A673 (cell line): ENCODE results near the gene CLNK. TPM values are rescaled to one million over a fixed set of nuclear protein-coding genes. Genes with fewer than 3 reads are reported as not detected.

ENCODE experiments used
- BruUV-seq: library from RNA; stranded (reverse); fragments of 400-500 nt; replicated peaks from 2 replicates; lab custom pipeline; 2021; lab: Mats Ljungman, UMichigan
- CTCF ChIA-PET: fragments of 300-600 bp; sonication (Branson Sonifier 250); formaldehyde crosslinking; loops from one replicate; lab custom pipeline; 2022; ENCODE audit warnings: antibody characterized with exemption; lab: Charles Lee
- POLR2A ChIA-PET: fragments of 300-600 bp; sonication (Branson Sonifier 250); formaldehyde crosslinking; loops from one replicate; lab custom pipeline; 2022; ENCODE audit warnings: antibody characterized with exemption; ENCODE audit not compliant: low non-redundant PET; lab: Charles Lee
- DNase-seq: peaks from one replicate; pipeline ENCODE4 v3.0.0-alpha.2; 2015; ENCODE audit warnings: low spot score
- H3K27ac ChIP-seq: fragments of 200-600 bp; sonication (generic); 2 replicates; pipeline ENCODE4 v1.5.1; 2016; ENCODE audit warnings: mixed run types, low read depth, mild to moderate bottlenecking, mixed read lengths, antibody characterized with exemption, low read length; ENCODE audit not compliant: poor library complexity, severe bottlenecking
- H3K27me3 ChIP-seq: fragments of 200-600 bp; sonication (generic); replicated peaks from 2 replicates; pipeline ENCODE4 v1.6.1; 2017; ENCODE audit warnings: mixed run types, low read depth, mild to moderate bottlenecking, mixed read lengths, antibody characterized with exemption, low read length; ENCODE audit not compliant: insufficient read depth, poor library complexity
- H3K36me3 ChIP-seq: fragments of 200-600 bp; sonication (generic); 2 replicates; pipeline ENCODE4 v1.6.1; 2016; ENCODE audit warnings: mixed run types, mild to moderate bottlenecking, mixed read lengths, antibody characterized with exemption, low read length; ENCODE audit not compliant: insufficient read depth, poor library complexity, severe bottlenecking
- H3K4me1 ChIP-seq: fragments of 200-600 bp; sonication (generic); 2 replicates; pipeline ENCODE4 v1.6.1; 2017; ENCODE audit warnings: mixed run types, mild to moderate bottlenecking, mixed read lengths, antibody characterized with exemption, low read length; ENCODE audit not compliant: insufficient read depth, poor library complexity, severe bottlenecking
- H3K4me3 ChIP-seq: fragments of 200-600 bp; sonication (generic); 2 replicates; pipeline ENCODE4 v1.5.1; 2016; ENCODE audit warnings: low read depth, mixed run types, mild to moderate bottlenecking, mixed read lengths, low read length; ENCODE audit not compliant: poor library complexity, severe bottlenecking
- H3K9me3 ChIP-seq: fragments of 200-600 bp; sonication (generic); 2 replicates; pipeline ENCODE4 v1.6.1; 2016; ENCODE audit warnings: mixed run types, low read depth, mild to moderate bottlenecking, mixed read lengths, antibody characterized with exemption, low read length; ENCODE audit not compliant: poor library complexity, severe bottlenecking
- CTCF ChIP-seq: fragments of 300-800, 200-600 bp; sonication (generic); conservative IDR thresholded peaks from 2 replicates; pipeline ENCODE4 v1.5.1; 2017; ENCODE audit warnings: low read depth, mild to moderate bottlenecking, antibody characterized with exemption, low read length, moderate library complexity, mixed read lengths
- EZH2 ChIP-seq: fragments of 200-600 bp; sonication (generic); IDR thresholded peaks from 2 replicates; pipeline ENCODE4 v1.6.1; 2017; ENCODE audit warnings: borderline replicate concordance, low read depth, mild to moderate bottlenecking, mixed read lengths, antibody characterized with exemption, low read length; ENCODE audit not compliant: poor library complexity, severe bottlenecking
- intact Hi-C: fragments of 100-400 bp; cut with micrococcal nuclease; formaldehyde crosslinking; loops from one replicate; pipeline ENCODE4 v1.10.0; 2022; ENCODE audit not compliant: unreplicated experiment
- total RNA-seq: library from RNA; stranded (reverse); gene quantifications from 2 replicates; pipeline ENCODE4 v1.2.3, GENCODE V29; 2021

Gene CLNK
- total RNA-seq, 1 experiment from 2014 or later: not detected

GRCh38 chr4:10701702-10702460 lies 17.3 kb upstream of the CLNK start:
- H3K4me3 ChIP-seq: no peak overlapping the region
- H3K27me3 ChIP-seq: no peaks in the 10 kb centered on the region
- no peaks in the 10 kb centered on the region for H3K36me3 ChIP-seq
- no peak for DNase-seq
- TF ChIP-seq EZH2 (no peak), CTCF (no peak)
- ChIA-PET POLR2A (no interaction called here), CTCF (no interaction called here)
- H3K9me3 ChIP-seq: peaks cover 11% of the 10 kb centered on the region
- intact Hi-C loops: no loop called here
- no peaks in the 10 kb centered on the region for H3K4me1 ChIP-seq
- no peak overlapping the region for H3K27ac ChIP-seq
- BruUV-seq: no TSS peak

- TF ChIP-seq CTCF: no peak
- TF ChIP-seq EZH2: no peak
Observed at GRCh38 chr4:10701161-10701560, 16.6 kb upstream of the CLNK start.

GRCh38 chr4:10698172-10698571 lies 13.6 kb upstream of the CLNK start:
- intact Hi-C loops: no loop called here
- no peaks in the 10 kb centered on the region for H3K36me3 ChIP-seq
- CTCF ChIA-PET: no interaction called here
- no TSS peak for BruUV-seq
- peaks cover 13% of the 10 kb centered on the region for H3K9me3 ChIP-seq
- no peak overlapping the region for H3K27ac ChIP-seq
- TF ChIP-seq EZH2: no peak
- TF ChIP-seq CTCF: no peak
- no peak overlapping the region for H3K4me3 ChIP-seq
- no peaks in the 10 kb centered on the region for H3K4me1 ChIP-seq
- POLR2A ChIA-PET: no interaction called here
- no peak for DNase-seq
- H3K27me3 ChIP-seq: no peaks in the 10 kb centered on the region

More at GRCh38 chr4:10701161-10701560, 16.6 kb upstream of the CLNK start:
- BruUV-seq: no TSS peak
- no peak for DNase-seq
- no peak overlapping the region for H3K4me3 ChIP-seq
- no peaks in the 10 kb centered on the region for H3K27me3 ChIP-seq
- ChIA-PET POLR2A (no interaction called here), CTCF (no interaction called here)
- peaks cover 11% of the 10 kb centered on the region for H3K9me3 ChIP-seq
- no peaks in the 10 kb centered on the region for H3K36me3 ChIP-seq
- intact Hi-C loops: no loop called here
- H3K27ac ChIP-seq: no peak overlapping the region
- H3K4me1 ChIP-seq: no peaks in the 10 kb centered on the region
